HL-60 (cell line): ENCODE data around the gene HMOX1.
A peak's percentile ranks its signal among the peaks of the same experiment; 100 is the strongest.

Experiments used
- DNase-seq, 2 experiments: peaks; one replicate each; pipeline ENCODE4 v3.0.0-alpha.2; 2010 to 2020; ENCODE audit warnings: low read depth in 1 of 2, low spot score in 1 of 2
- H3K27ac ChIP-seq: fragments of 250-450 bp; sonication (Bioruptor Pico); replicated peaks from 2 replicates; pipeline ENCODE4 v1.5.1; 2020; ENCODE audit warnings: mild to moderate bottlenecking, moderate library complexity
- H3K27me3 ChIP-seq: fragments of 250-450 bp; sonication (Bioruptor Pico); 2 replicates; pipeline ENCODE4 v1.5.1; 2021; ENCODE audit warnings: mild to moderate bottlenecking, moderate library complexity; ENCODE audit not compliant: insufficient read depth, poor library complexity, severe bottlenecking
- H3K4me3 ChIP-seq: replicated peaks from 2 replicates; pipeline ENCODE4 v1.5.1; 2011; ENCODE audit warnings: mild to moderate bottlenecking, control low read depth, low read length; ENCODE audit not compliant: insufficient read depth
- CTCF ChIP-seq: IDR thresholded peaks from one replicate; pipeline ENCODE4 v1.5.1; 2011; ENCODE audit warnings: low read length, control low read depth, inconsistent platforms; ENCODE audit not compliant: insufficient read depth
- GABPA ChIP-seq: IDR thresholded peaks from 2 replicates; pipeline ENCODE4 v1.6.1; 2012; ENCODE audit warnings: low read depth
- POLR2AphosphoS5 ChIP-seq: IDR thresholded peaks from 2 replicates; pipeline ENCODE4 v1.6.1; 2012; ENCODE audit warnings: low read depth
- REST ChIP-seq: IDR thresholded peaks from 2 replicates; pipeline ENCODE4 v1.6.1; 2012; ENCODE audit warnings: low read depth; ENCODE audit not compliant: insufficient replicate concordance
- SPI1 ChIP-seq: IDR thresholded peaks from 2 replicates; pipeline ENCODE4 v1.6.1; 2012; ENCODE audit warnings: low read depth, mild to moderate bottlenecking, borderline replicate concordance

HMOX1 gene

GRCh38 chr22:35379146-35379993, 1.5 kb upstream of the HMOX1 start:
- no peak for TF ChIP-seq REST
- TF ChIP-seq SPI1 = no peak
- no peak for TF ChIP-seq CTCF
- TF ChIP-seq GABPA = no peak
- no peak for TF ChIP-seq POLR2AphosphoS5
- no peak overlapping the region for H3K27ac ChIP-seq
- no peaks in the 10 kb centered on the region for H3K27me3 ChIP-seq
- H3K4me3 ChIP-seq = no peak overlapping the region
- no peak for DNase-seq

- no peak overlapping the region for H3K4me3 ChIP-seq
- TF ChIP-seq POLR2AphosphoS5 (no peak), GABPA (no peak), SPI1 (no peak), REST (no peak), CTCF (no peak)
- no peak for DNase-seq
Observed at GRCh38 chr22:35380013-35380412, 883 bp upstream of the HMOX1 start.

GRCh38 chr22:35381424-35382009, 621 bp downstream of the HMOX1 start:
- Histone ChIP-seq H3K27ac (no peak overlapping the region), H3K4me3 (peak overlapping the region; percentile 24), H3K27me3 (no peaks in the 10 kb centered on the region)
- TF ChIP-seq CTCF (no peak), SPI1 (no peak), POLR2AphosphoS5 (no peak), GABPA (no peak), REST (no peak)
- no peak for DNase-seq

More at GRCh38 chr22:35380013-35380412, 883 bp upstream of the HMOX1 start:
- Histone ChIP-seq H3K27me3 (no peaks in the 10 kb centered on the region), H3K27ac (no peak overlapping the region)
